Activated B cell treated with CpG ODN at 0.5 μM for 24 hours (primary cell): ENCODE results near the gene MYL12A. TPM values are rescaled to one million over a fixed set of nuclear protein-coding genes. Genes with fewer than 3 reads are reported as not detected.

ENCODE experiments used
- ATAC-seq: fragments of 200-7000 bp; cut with Tn5 transposase; one replicate; pipeline ENCODE4 v1.10.0; 2021; ENCODE audit warnings: low read depth, mild to moderate bottlenecking, moderate library complexity
- CTCF ChIA-PET: fragments of 350-600 bp; sonication (Branson Sonifier 250); formaldehyde crosslinking; loops from one replicate; lab custom pipeline; 2021; ENCODE audit warnings: antibody characterized with exemption; lab: Charles Lee
- POLR2A ChIA-PET: fragments of 350-600 bp; sonication (Branson Sonifier 250); formaldehyde crosslinking; loops from one replicate; lab custom pipeline; 2021; ENCODE audit warnings: antibody characterized with exemption; lab: Charles Lee
- DNase-seq: peaks from one replicate; pipeline ENCODE4 v3.0.0; 2022
- H3K27ac Mint-ChIP-seq: one replicate; pipeline ENCODE4 v1.8.0; 2020; ENCODE audit warnings: mixed read lengths
- H3K27me3 Mint-ChIP-seq: one replicate; pipeline ENCODE4 v1.8.0; 2021; ENCODE audit warnings: mixed read lengths
- H3K36me3 Mint-ChIP-seq: one replicate; pipeline ENCODE4 v1.8.0; 2021; ENCODE audit warnings: low read depth, mixed read lengths
- H3K4me1 Mint-ChIP-seq: one replicate; pipeline ENCODE4 v1.8.0; 2021; ENCODE audit warnings: mixed read lengths
- H3K4me3 Mint-ChIP-seq: one replicate; pipeline ENCODE4 v1.8.0; 2020; ENCODE audit warnings: mild to moderate bottlenecking, mixed read lengths
- H3K9me3 Mint-ChIP-seq: one replicate; pipeline ENCODE4 v1.8.0; 2020; ENCODE audit warnings: mixed read lengths
- intact Hi-C: fragments of 100-400 bp; cut with micrococcal nuclease; formaldehyde crosslinking; loops from one replicate; pipeline ENCODE4 v1.15.1; 2024
- total RNA-seq: library from RNA; stranded (reverse); gene quantifications from 2 replicates; pipeline ENCODE4 v1.2.3, GENCODE V29; 2022
- TF ChIP-seq, protein P1 (sequence below): fragments of 200-600 bp; IDR thresholded peaks from one replicate; pipeline ENCODE4 v1.8.0; 2022; ENCODE audit warnings: antibody characterized with exemption, mild to moderate bottlenecking

Gene MYL12A
- total RNA-seq, 1 donor from 2014 or later: 394 TPM

DNA sequence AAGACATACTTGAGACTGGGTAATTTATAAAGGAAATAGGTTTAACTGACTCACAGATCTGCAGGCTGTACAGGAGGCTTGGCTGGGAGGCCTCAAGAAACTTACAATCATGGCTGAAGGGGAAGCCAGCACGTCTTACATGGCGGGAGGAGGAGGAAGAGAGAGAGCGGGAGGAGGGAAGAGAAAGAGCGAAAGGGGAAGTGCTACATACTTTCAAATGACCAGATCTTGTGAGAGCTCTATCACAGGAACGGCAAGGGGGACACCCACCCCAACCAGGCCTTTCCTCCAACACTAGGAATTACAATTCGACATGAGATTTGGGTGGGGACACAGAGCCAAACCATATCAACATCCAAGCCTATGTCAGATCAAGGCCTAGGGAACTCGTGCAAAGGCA, 38.6 kb downstream of the MYL12A start:
- H3K36me3 Mint-ChIP-seq: no peaks in the 10 kb centered on the region
- H3K9me3 Mint-ChIP-seq: peaks cover 24% of the 10 kb centered on the region
- no peaks in the 10 kb centered on the region for H3K27me3 Mint-ChIP-seq
- no peak overlapping the region for H3K4me3 Mint-ChIP-seq
- CTCF ChIA-PET: interaction anchor here (1.0 to 12.2 kb wide), 4 partner anchors 11 to 379 kb away, joined by 3 to 239 read pairs (median 4); no protein-coding TSS in a partner anchor
- POLR2A ChIA-PET: interaction anchor here (0.7 to 1.9 kb wide), 2 partner anchors 11 to 74 kb away, joined by 3 to 7 read pairs; no protein-coding TSS in a partner anchor
- peaks cover 15% of the 10 kb centered on the region for H3K4me1 Mint-ChIP-seq
- DNase-seq (no peak), ATAC-seq (no peak)
- TF ChIP-seq, protein P1, sequence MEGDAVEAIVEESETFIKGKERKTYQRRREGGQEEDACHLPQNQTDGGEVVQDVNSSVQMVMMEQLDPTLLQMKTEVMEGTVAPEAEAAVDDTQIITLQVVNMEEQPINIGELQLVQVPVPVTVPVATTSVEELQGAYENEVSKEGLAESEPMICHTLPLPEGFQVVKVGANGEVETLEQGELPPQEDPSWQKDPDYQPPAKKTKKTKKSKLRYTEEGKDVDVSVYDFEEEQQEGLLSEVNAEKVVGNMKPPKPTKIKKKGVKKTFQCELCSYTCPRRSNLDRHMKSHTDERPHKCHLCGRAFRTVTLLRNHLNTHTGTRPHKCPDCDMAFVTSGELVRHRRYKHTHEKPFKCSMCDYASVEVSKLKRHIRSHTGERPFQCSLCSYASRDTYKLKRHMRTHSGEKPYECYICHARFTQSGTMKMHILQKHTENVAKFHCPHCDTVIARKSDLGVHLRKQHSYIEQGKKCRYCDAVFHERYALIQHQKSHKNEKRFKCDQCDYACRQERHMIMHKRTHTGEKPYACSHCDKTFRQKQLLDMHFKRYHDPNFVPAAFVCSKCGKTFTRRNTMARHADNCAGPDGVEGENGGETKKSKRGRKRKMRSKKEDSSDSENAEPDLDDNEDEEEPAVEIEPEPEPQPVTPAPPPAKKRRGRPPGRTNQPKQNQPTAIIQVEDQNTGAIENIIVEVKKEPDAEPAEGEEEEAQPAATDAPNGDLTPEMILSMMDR: no peak
- intact Hi-C loops: no loop called here
- H3K27ac Mint-ChIP-seq: no peak overlapping the region

DNA sequence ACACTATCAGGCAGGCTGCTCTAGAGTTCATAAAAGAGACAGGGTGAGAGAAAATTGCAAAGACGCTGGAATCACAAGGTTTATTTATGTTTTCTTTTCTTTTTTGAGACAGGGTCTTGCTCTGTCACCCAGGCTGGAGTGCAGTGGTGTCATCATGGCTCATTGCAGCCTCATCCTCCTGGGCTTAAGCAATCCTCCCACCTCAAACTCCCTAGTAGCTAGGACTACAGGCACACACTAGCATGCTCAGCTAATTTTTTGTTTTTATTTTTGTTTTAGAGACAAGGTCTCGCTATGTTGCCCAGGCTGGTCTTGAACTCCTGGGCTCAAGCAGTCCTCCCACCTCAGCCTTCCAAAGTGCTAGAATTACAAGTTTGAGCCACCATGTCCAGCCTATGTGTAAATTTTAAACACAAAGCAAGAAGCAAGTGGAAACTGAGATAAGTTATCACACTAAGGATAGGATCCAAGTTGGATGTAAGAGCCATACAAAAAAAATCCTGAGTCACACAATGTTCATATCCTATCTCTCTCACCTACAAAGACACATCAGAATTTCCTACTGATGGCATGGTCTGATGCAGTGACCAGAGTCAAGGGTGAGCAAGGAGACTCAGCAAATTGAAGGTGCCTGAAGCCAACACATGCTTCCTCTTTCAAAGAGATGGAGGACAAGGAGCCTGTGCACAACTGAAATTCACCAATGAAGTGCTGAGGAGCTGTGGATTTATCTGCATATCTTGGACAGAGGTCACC, 45.8 kb downstream of the MYL12A start:
- Mint-ChIP-seq H3K4me3 (no peak overlapping the region), H3K4me1 (peaks cover 17% of the 10 kb centered on the region), H3K27ac (no peak overlapping the region), H3K36me3 (peaks cover 3% of the 10 kb centered on the region), H3K27me3 (no peaks in the 10 kb centered on the region), H3K9me3 (peaks cover 6% of the 10 kb centered on the region)
- ChIA-PET POLR2A (no interaction called here), CTCF (interaction anchor here (1.3 kb wide), 1 partner anchor 373 kb away, joined by 5 read pairs; no protein-coding TSS in a partner anchor)
- intact Hi-C loops: no loop called here
- ATAC-seq (no peak), DNase-seq (no peak)
- TF ChIP-seq, protein P1: no peak

DNA sequence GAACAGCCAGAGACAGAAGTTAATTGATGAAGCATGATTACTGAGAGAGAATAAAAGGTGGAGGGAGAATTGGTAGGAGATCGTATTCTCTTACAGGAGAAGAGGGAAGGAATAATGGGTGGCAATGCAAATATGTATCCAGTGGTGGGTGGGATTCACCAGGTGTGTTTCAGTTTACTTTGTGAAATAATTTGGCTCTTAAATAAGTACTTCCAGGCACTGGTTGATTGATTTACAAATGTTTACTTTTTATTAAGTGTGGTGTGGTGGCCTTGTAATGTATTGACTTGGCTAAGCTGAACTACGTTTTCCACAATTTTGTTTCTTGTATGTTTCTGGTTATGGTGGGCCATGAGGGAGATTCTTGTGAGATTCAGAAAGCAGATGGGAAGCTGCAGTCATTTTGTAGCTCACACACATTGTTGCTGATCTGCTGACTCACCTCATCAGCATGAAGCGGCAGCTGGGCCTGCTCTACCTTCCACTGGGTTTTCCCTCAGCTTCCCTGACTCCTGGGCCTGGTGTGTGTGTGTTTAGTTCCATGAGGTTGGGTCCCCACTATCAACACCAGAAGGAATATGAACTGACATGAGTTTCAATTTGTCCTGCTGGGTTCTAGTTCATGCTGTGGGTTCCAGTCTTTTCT, 47.0 kb downstream of the MYL12A start:
- peaks cover 11% of the 10 kb centered on the region for H3K4me1 Mint-ChIP-seq
- DNase-seq (no peak), ATAC-seq (no peak)
- peaks cover 6% of the 10 kb centered on the region for H3K9me3 Mint-ChIP-seq
- H3K27ac Mint-ChIP-seq: no peak overlapping the region
- H3K4me3 Mint-ChIP-seq: no peak overlapping the region
- peaks cover 3% of the 10 kb centered on the region for H3K36me3 Mint-ChIP-seq
- TF ChIP-seq, protein P1: no peak
- ChIA-PET POLR2A (no interaction called here), CTCF (interaction anchor here (1.3 kb wide), 1 partner anchor 372 kb away, joined by 5 read pairs; no protein-coding TSS in a partner anchor)
- intact Hi-C loops: loop anchor here (5.0 kb wide), 1 partner anchor 88 kb away; no protein-coding TSS in a partner anchor
- peaks cover 3% of the 10 kb centered on the region for H3K27me3 Mint-ChIP-seq

DNA sequence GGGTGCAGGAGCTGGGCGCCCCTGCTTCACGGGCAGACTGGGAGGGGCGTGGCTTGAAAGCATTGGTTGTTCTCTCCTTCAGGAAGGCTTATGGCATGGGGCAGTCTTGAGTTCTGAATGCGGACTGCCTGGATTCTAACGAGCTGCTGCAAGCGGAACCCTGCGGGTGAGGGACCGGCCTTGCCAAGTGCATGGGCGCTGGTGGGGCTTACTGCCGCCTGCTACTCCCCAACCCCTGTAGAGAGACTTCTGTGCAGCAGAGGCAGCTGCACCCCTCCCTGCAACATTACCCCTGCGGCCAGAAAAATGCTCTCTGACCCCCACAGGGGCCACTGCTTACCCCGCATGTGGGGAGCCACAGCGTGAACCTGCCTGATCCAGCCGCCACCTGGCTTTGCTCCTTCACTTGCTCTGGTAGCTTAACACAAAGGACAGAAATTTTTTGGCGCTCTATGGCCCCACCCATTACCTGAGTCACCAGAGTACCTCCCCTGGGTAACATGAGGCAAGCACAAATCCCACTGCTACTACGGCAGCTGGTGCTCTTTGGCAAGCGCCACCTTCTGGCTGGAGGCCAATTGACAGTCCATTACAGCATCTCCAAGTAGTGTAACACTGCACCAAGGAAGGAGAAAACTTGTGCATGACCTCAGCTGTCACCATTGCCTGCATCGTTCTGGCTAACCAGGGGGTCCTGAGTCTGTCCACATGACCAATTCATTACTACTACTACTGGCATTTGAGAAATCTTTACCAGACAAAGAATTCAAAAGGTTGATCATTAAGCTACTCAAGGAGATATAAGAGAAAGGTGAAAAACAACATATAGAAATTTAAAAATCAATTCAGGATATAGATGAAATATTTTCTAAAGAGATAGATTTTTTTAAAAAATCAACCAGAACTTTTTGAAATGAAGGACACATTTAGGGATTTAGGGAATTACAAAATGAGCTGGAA, 49.7 kb downstream of the MYL12A start:
- Mint-ChIP-seq H3K9me3 (no peaks in the 10 kb centered on the region), H3K4me3 (peak overlapping the region; percentile 95), H3K36me3 (peaks cover 3% of the 10 kb centered on the region), H3K4me1 (peaks cover 11% of the 10 kb centered on the region), H3K27ac (peak overlapping the region; percentile 83), H3K27me3 (peaks cover 6% of the 10 kb centered on the region)
- POLR2A ChIA-PET: interaction anchor here (0.8 to 2.7 kb wide), 15 partner anchors 11 to 309 kb away, joined by 3 to 20 read pairs (median 7); partner anchors contain the start of genes MYL12A and MYL12B
- CTCF ChIA-PET: interaction anchor here (0.7 to 2.8 kb wide), 24 partner anchors 8 to 386 kb away, joined by 3 to 41 read pairs (median 4); no protein-coding TSS in a partner anchor
- intact Hi-C loops: loop anchor here (1.0 to 5.0 kb wide), 10 partner anchors 16 to 369 kb away; partner anchors contain the start of gene MYL12A
- ATAC-seq: peak; percentile 99
- TF ChIP-seq, protein P1: no peak
- peak; percentile 82 for DNase-seq
